ENCODE results near the gene PTPN23. TPM values are rescaled to one million over a fixed set of nuclear protein-coding genes. Genes with fewer than 3 reads are reported as not detected.

Gene PTPN23
- total RNA-seq, 1 donor from 2014 or later, result 30.2 TPM

DNA sequence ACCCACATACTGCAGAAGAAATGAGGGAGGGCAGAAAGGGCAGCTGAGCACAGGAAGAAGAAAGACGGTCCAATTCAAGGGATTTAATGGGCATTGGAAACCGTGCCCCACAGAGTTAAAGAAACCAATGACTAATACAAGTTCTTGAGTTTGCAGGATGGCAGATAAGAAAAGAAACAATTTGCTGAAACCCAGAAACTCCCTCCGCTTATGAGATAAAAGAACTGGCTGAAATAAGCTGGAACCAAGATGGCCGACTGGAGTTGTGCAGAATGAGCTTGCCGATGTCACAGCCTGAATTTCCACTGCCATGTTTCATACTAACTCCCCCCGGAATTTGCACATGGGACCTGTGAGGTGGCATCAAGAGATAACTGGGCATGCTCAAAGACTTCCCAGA, 47.8 kb downstream of the PTPN23 start:
- DNase-seq (ENCODE audit: extremely low spot score in 2 of 2), result no peak
- Histone ChIP-seq H3K9me3 (no peaks in the 10 kb centered on the region), H3K36me3 (peaks cover 0 to 28% of the 10 kb centered on the region in 2 donors), H3K4me1 (no peaks in the 10 kb centered on the region), H3K4me3 (no peak overlapping the region), H3K27me3 (no peaks in the 10 kb centered on the region), H3K27ac (no peak overlapping the region)
- intact Hi-C loops (cut with DNase I), result no loop called here
- TF ChIP-seq, protein P1, sequence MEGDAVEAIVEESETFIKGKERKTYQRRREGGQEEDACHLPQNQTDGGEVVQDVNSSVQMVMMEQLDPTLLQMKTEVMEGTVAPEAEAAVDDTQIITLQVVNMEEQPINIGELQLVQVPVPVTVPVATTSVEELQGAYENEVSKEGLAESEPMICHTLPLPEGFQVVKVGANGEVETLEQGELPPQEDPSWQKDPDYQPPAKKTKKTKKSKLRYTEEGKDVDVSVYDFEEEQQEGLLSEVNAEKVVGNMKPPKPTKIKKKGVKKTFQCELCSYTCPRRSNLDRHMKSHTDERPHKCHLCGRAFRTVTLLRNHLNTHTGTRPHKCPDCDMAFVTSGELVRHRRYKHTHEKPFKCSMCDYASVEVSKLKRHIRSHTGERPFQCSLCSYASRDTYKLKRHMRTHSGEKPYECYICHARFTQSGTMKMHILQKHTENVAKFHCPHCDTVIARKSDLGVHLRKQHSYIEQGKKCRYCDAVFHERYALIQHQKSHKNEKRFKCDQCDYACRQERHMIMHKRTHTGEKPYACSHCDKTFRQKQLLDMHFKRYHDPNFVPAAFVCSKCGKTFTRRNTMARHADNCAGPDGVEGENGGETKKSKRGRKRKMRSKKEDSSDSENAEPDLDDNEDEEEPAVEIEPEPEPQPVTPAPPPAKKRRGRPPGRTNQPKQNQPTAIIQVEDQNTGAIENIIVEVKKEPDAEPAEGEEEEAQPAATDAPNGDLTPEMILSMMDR (IDR thresholded peaks at IDR 0.05), result no peak
- no peak for TF ChIP-seq POLR2A (IDR thresholded peaks at IDR 0.05)
- no peak for TF ChIP-seq POLR2AphosphoS5 (IDR thresholded peaks at IDR 0.05; ENCODE audit: insufficient read depth in 1 of 2, low read depth in 1 of 2)

DNA sequence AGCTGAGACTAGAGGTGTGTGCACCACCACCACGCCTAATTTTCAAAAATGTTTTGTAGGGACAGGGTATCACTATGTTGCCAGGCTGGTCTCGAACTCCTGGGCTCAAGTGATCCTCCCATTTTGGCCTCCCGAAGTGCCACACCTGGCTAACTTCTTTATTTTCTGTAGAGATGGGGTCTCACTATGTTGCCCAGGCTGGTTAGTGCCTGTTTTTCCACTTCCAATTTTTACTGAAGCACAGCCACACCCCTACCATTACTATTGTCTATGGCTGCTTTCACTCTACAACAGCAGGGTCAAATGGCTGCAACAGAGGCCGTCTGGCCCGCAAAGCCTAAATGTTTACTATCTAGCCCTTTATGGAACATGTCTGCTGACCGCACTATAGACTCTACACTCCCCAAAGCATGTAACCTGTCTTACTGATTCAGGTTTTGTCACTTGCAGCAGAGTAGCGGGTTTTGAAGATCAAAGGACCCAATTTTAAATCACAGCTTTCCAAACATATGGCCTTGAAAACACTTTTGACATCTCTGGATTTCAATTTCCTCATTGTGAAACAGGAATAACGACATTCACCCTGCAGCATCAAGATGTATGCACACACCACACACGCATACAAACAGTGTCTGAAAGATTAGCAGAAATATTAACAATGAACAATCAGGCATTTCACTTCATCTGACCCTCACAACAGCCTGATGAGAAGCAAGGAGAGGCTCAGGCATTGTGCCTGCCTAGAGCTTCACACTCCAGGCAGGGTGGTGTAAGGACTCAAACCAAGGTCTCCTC, 48.9 kb downstream of the PTPN23 start:
- peaks cover 0 to 34% of the 10 kb centered on the region in 2 donors for H3K36me3 ChIP-seq
- H3K27ac ChIP-seq, result no peak overlapping the region
- H3K9me3 ChIP-seq, result no peaks in the 10 kb centered on the region
- peak in 1 of 2 donors; percentile 37 for DNase-seq (ENCODE audit: extremely low spot score in 2 of 2)
- H3K27me3 ChIP-seq, result no peaks in the 10 kb centered on the region
- H3K4me1 ChIP-seq, result no peaks in the 10 kb centered on the region
- TF ChIP-seq POLR2A (IDR thresholded peaks at IDR 0.05), result no peak
- TF ChIP-seq, protein P1 (IDR thresholded peaks at IDR 0.05), result no peak
- intact Hi-C loops (cut with DNase I), result no loop called here
- no peak overlapping the region for H3K4me3 ChIP-seq

GRCh38 chr3:47430606-47431005, 49.8 kb downstream of the PTPN23 start:
- H3K36me3 ChIP-seq, result peaks cover 4 to 28% of the 10 kb centered on the region in 2 donors

GRCh38 chr3:47431225-47431624, 50.4 kb downstream of the PTPN23 start:
- Histone ChIP-seq H3K27me3 (no peaks in the 10 kb centered on the region), H3K27ac (no peak overlapping the region), H3K4me3 (no peak overlapping the region), H3K36me3 (peaks cover 4 to 22% of the 10 kb centered on the region in 2 donors), H3K9me3 (no peaks in the 10 kb centered on the region), H3K4me1 (no peaks in the 10 kb centered on the region)
- intact Hi-C loops (cut with DNase I), result no loop called here
- TF ChIP-seq POLR2AphosphoS5 (IDR thresholded peaks at IDR 0.05; ENCODE audit: insufficient read depth in 1 of 2, low read depth in 1 of 2) (no peak), POLR2A (IDR thresholded peaks at IDR 0.05) (no peak)
- TF ChIP-seq, protein P1 (IDR thresholded peaks at IDR 0.05), result no peak
- DNase-seq (ENCODE audit: extremely low spot score in 2 of 2), result no peak

More at GRCh38 chr3:47430606-47431005, 49.8 kb downstream of the PTPN23 start:
- Histone ChIP-seq H3K27me3 (no peaks in the 10 kb centered on the region), H3K4me1 (no peaks in the 10 kb centered on the region), H3K27ac (no peak overlapping the region), H3K9me3 (no peaks in the 10 kb centered on the region), H3K4me3 (no peak overlapping the region)
- TF ChIP-seq, protein P1 (IDR thresholded peaks at IDR 0.05), result no peak
- TF ChIP-seq POLR2AphosphoS5 (IDR thresholded peaks at IDR 0.05; ENCODE audit: insufficient read depth in 1 of 2, low read depth in 1 of 2), result no peak
- no peak for TF ChIP-seq POLR2A (IDR thresholded peaks at IDR 0.05)
- intact Hi-C loops (cut with DNase I), result no loop called here
- peak in 1 of 2 donors; percentile 82 for DNase-seq (ENCODE audit: extremely low spot score in 2 of 2)

GRCh38 chr3:47432673-47433072, 51.9 kb downstream of the PTPN23 start:
- intact Hi-C loops (cut with DNase I), result no loop called here

More at GRCh38 chr3:47432673-47433072, 51.9 kb downstream of the PTPN23 start:
- peak in 1 of 2 donors; percentile 31 for DNase-seq (ENCODE audit: extremely low spot score in 2 of 2)
- Histone ChIP-seq H3K4me3 (no peak overlapping the region), H3K4me1 (no peaks in the 10 kb centered on the region), H3K36me3 (peaks cover 4 to 25% of the 10 kb centered on the region in 2 donors), H3K27ac (no peak overlapping the region), H3K27me3 (no peaks in the 10 kb centered on the region), H3K9me3 (no peaks in the 10 kb centered on the region)
- TF ChIP-seq POLR2AphosphoS5 (IDR thresholded peaks at IDR 0.05; ENCODE audit: insufficient read depth in 1 of 2, low read depth in 1 of 2) (no peak), POLR2A (IDR thresholded peaks at IDR 0.05) (no peak)
- TF ChIP-seq, protein P1 (IDR thresholded peaks at IDR 0.05), result no peak

All from vagina (tissue), 2 donors.